ENCODE data around the gene ATP8A2. TPM values are rescaled to one million over a fixed set of nuclear protein-coding genes. Genes with fewer than 3 reads are reported as not detected.

ATP8A2 gene
- total and polyA plus RNA-seq, 2 of the 8 experiments (the other 6 are each of a cell fraction or from before 2014, with no cell fraction given): 2.4 to 8.3 TPM

DNA sequence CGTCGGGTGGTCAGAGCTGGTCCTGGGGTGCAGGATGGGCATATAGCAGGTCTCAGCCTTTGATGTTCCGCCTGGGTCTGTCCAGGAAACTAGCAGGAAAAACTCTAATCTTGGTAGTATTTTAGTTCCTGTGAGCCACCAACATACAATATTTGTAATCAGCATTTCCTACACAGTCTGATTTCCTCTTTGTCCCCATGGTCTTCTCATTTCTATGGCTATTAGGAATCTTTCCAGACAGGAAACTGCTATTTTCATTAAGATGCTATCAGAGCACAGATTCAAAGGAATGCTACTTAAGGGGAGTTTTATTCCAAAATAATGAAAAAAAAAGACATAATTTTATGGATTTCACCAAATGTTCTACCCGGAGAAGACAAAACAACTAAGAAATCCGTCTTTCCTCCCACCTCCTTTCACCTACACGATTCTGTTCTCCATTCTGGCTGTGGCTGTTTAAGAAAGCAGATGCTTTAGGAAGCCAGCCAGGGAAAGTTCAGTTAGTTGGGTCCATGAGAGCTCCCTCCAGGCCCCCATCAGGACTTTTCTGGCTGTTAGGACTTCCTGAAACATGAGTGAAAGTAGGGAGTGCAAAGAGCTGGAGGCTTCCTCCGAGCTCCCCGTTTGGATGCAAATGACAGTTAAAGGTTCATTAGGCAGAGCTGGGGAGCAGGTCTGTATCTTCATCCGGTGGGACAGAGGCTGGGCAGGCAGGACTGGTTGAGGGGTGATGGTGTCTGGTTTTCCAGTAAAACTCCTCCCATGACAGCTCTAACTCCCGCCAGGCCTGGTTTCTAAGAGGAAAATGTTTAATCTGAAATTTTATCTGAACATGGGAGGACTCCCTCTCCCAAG lies 643.7 kb downstream of the ATP8A2 start:
- Histone ChIP-seq H3K14ac (ENCODE audit: insufficient read length) (no peak overlapping the region), H2AK5ac (ENCODE audit: low read depth, low read length) (no peak overlapping the region), H3K4ac (replicated peaks; ENCODE audit: insufficient read length, low read depth, low read length) (no peak overlapping the region), H3K27ac (ENCODE audit: low read depth, low read length) (no peak overlapping the region), H3K4me2 (ENCODE audit: insufficient read depth in 1 of 2, low read depth in 2 of 2, low read length in 2 of 2) (no peak overlapping the region), H4K8ac (ENCODE audit: extremely low read depth, insufficient read depth, low read length) (no peak overlapping the region), H4K91ac (replicated peaks; ENCODE audit: insufficient read length, low read length) (no peak overlapping the region), H3K4me3 (ENCODE audit: extremely low read depth in 1 of 4, insufficient read depth in 2 of 4, low read depth in 3 of 4, low read length in 4 of 4) (no peak overlapping the region), H3K56ac (replicated peaks; ENCODE audit: insufficient read length, low read depth, low read length) (no peak overlapping the region), H3K27me3 (replicated peaks in 1 of 4; ENCODE audit: control insufficient read depth in 3 of 4, extremely low read depth in 1 of 4, insufficient read depth in 3 of 4, low read length in 3 of 4) (peaks cover 0 to 1% (median 0%) of the 10 kb centered on the region in 4 experiments; a peak in 4 of 7 replicates), H3K18ac (ENCODE audit: extremely low read depth, low read length) (0 out of 2 replicates have a peak overlapping the region, but pooled peaks have one; percentile 53), H4K5ac (ENCODE audit: insufficient read length, low read depth, low read length) (no peak overlapping the region), H2BK12ac (ENCODE audit: low read depth, low read length) (no peak overlapping the region), H2AFZ (ENCODE audit: low read length) (no peak overlapping the region), H2BK5ac (ENCODE audit: low read depth, low read length) (no peak overlapping the region), H2BK15ac (ENCODE audit: low read length) (no peak overlapping the region), H3K23ac (ENCODE audit: insufficient read length) (no peak overlapping the region), H2BK20ac (ENCODE audit: low read length) (no peak overlapping the region), H3K79me1 (ENCODE audit: low read depth, low read length) (no peaks in the 10 kb centered on the region), H3K23me2 (ENCODE audit: low read depth, low read length) (no peaks in the 10 kb centered on the region), H3K36me3 (ENCODE audit: control insufficient read depth in 2 of 4, insufficient read depth in 4 of 4, low read length in 3 of 4) (no peaks in the 10 kb centered on the region), H2BK120ac (replicated peaks; ENCODE audit: low read depth, low read length) (no peak overlapping the region), H3K9me3 (ENCODE audit: insufficient read depth in 2 of 2, low read depth in 1 of 2, low read length in 1 of 2) (no peaks in the 10 kb centered on the region), H3K79me2 (ENCODE audit: control insufficient read depth in 1 of 2, insufficient read depth in 2 of 2, low read length in 2 of 2) (no peaks in the 10 kb centered on the region), H3K9ac (replicated peaks in 1 of 4; ENCODE audit: extremely low read depth in 1 of 4, low read depth in 3 of 4, low read length in 3 of 4) (no peak overlapping the region), H4K20me1 (replicated peaks in 1 of 2; ENCODE audit: control insufficient read depth in 1 of 2, insufficient read depth in 2 of 2, low read length in 2 of 2) (no peaks in the 10 kb centered on the region), H3K4me1 (replicated peaks in 1 of 4; ENCODE audit: control insufficient read depth in 3 of 4, insufficient read depth in 4 of 4, low read length in 3 of 4) (peaks cover 2 to 8% (median 5%) of the 10 kb centered on the region in 4 experiments; a peak in 5 of 7 replicates)
- POLR2A ChIA-PET (ENCODE audit: partially characterized antibody): no interaction called here
- DNase-seq (ENCODE audit: low read depth in 1 of 2, low spot score in 2 of 2) (peak in 1 of 2 experiments; percentile 31), FAIRE-seq (no peak)
- CTCF ChIA-PET (ENCODE audit: partially characterized antibody): interaction anchor here (1.0 to 1.2 kb wide), 3 partner anchors 19 to 25 kb away, joined by 3 to 5 read pairs (median 4); no protein-coding TSS in a partner anchor
- WGBS, 2 experiments (ENCODE audit: extremely low coverage in 1 of 2, insufficient coverage in 1 of 2, insufficient read length in 1 of 2, insufficient replicate concordance in 2 of 2, low coverage in 1 of 2, low lambda C conversion rate in 2 of 2, missing lambda C conversion rate in 1 of 2): 74% methylated on average over 10 of the region's 10 CpGs; no CpG with 5 or more reads in 1 of the 2 experiments
- TF ChIP-seq PHF8 (conservative IDR thresholded peaks at IDR 0.05; ENCODE audit: low read depth, low read length) (no peak), KDM5A (IDR thresholded peaks at IDR 0.05; ENCODE audit: low read length) (no peak), SIX5 (IDR thresholded peaks at IDR 0.05; ENCODE audit: low read depth, low read length) (no peak), SP1 (IDR thresholded peaks at IDR 0.05; ENCODE audit: low read depth, low read length) (no peak), EZH2 (IDR thresholded peaks at IDR 0.05; ENCODE audit: low read depth, low read length, severe bottlenecking) (no peak), GTF2F1 (IDR thresholded peaks at IDR 0.05; ENCODE audit: borderline replicate concordance, low read depth, low read length) (no peak), YY1 (IDR thresholded peaks at IDR 0.05; ENCODE audit: low read depth, low read length) (no peak), BRCA1 (IDR thresholded peaks at IDR 0.05; ENCODE audit: low read depth, low read length) (no peak), RFX5 (IDR thresholded peaks at IDR 0.05; ENCODE audit: borderline replicate concordance, low read depth, low read length) (no peak), EP300 (IDR thresholded peaks at IDR 0.05; ENCODE audit: borderline replicate concordance in 1 of 2, low read depth in 2 of 2, low read length in 2 of 2) (no peak), KDM1A (IDR thresholded peaks at IDR 0.05; ENCODE audit: borderline replicate concordance, low read length) (no peak)

Data from H1 (cell line).